H9 (cell line): ENCODE data around the gene FBXL5. TPM values are rescaled to one million over a fixed set of nuclear protein-coding genes. Genes with fewer than 3 reads are reported as not detected.

Experiments used
- DNase-seq: peaks from one replicate; pipeline ENCODE4 v3.0.0-alpha.2; 2017
- H2AFZ ChIP-seq: one replicate; pipeline ENCODE4 v1.6.1; 2013; ENCODE audit warnings: mild to moderate bottlenecking, low read length, control low read depth, moderate library complexity
- H2AK5ac ChIP-seq: 2 replicates; pipeline ENCODE4 v1.6.1; 2013; ENCODE audit warnings: low read length, control low read depth, mixed read lengths; ENCODE audit not compliant: insufficient read length
- H2BK120ac ChIP-seq: one replicate; pipeline ENCODE4 v1.6.1; 2013; ENCODE audit warnings: low read depth, mild to moderate bottlenecking, low read length, control low read depth, inconsistent platforms; ENCODE audit not compliant: poor library complexity, severe bottlenecking
- H2BK12ac ChIP-seq: 2 replicates; pipeline ENCODE4 v1.6.1; 2013; ENCODE audit warnings: low read length, control low read depth, mixed read lengths, low read depth; ENCODE audit not compliant: insufficient read length
- H2BK15ac ChIP-seq: 2 replicates; pipeline ENCODE4 v1.6.1; 2013; ENCODE audit warnings: low read depth, low read length, control low read depth
- H2BK20ac ChIP-seq: one replicate; pipeline ENCODE4 v1.6.1; 2013; ENCODE audit warnings: low read depth, mild to moderate bottlenecking, low read length, control low read depth, inconsistent platforms; ENCODE audit not compliant: poor library complexity, severe bottlenecking
- H2BK5ac ChIP-seq: 2 replicates; pipeline ENCODE4 v1.6.1; 2013; ENCODE audit warnings: low read length, control low read depth, mixed read lengths; ENCODE audit not compliant: insufficient read length
- H3K14ac ChIP-seq: 2 replicates; pipeline ENCODE4 v1.6.1; 2013; ENCODE audit warnings: low read length, control low read depth; ENCODE audit not compliant: insufficient read depth
- H3K18ac ChIP-seq: 2 replicates; pipeline ENCODE4 v1.6.1; 2013; ENCODE audit warnings: low read depth, mild to moderate bottlenecking, mixed read lengths, low read length, control low read depth; ENCODE audit not compliant: insufficient read length
- H3K23ac ChIP-seq: 2 replicates; pipeline ENCODE4 v1.6.1; 2013; ENCODE audit warnings: low read length, control low read depth, mixed read lengths, low read depth; ENCODE audit not compliant: insufficient read length
- H3K23me2 ChIP-seq: 2 replicates; pipeline ENCODE4 v1.6.1; 2013; ENCODE audit warnings: low read depth, mild to moderate bottlenecking, mixed read lengths, low read length, control low read depth; ENCODE audit not compliant: insufficient read length, poor library complexity, severe bottlenecking
- H3K27ac ChIP-seq: 2 replicates; pipeline ENCODE4 v1.5.1; 2013; ENCODE audit warnings: low read length, control low read depth, mixed read lengths, low read depth; ENCODE audit not compliant: insufficient read length
- H3K27me3 ChIP-seq: 2 replicates; pipeline ENCODE4 v1.6.1; 2013; ENCODE audit warnings: low read length, control low read depth, inconsistent platforms; ENCODE audit not compliant: insufficient read depth
- H3K4ac ChIP-seq: 2 replicates; pipeline ENCODE4 v1.6.1; 2013; ENCODE audit warnings: low read depth, mild to moderate bottlenecking, control low read depth, inconsistent platforms, low read length, moderate library complexity
- H3K4me1 ChIP-seq: 2 replicates; pipeline ENCODE4 v1.6.1; 2013; ENCODE audit warnings: low read length, control low read depth, inconsistent platforms; ENCODE audit not compliant: insufficient read depth
- H3K4me2 ChIP-seq: 2 replicates; pipeline ENCODE4 v1.6.1; 2013; ENCODE audit warnings: low read length, control low read depth, mixed read lengths; ENCODE audit not compliant: insufficient read length, insufficient read depth
- H3K56ac ChIP-seq: 2 replicates; pipeline ENCODE4 v1.6.1; 2013; ENCODE audit warnings: low read depth, mild to moderate bottlenecking, mixed read lengths, low read length, control low read depth; ENCODE audit not compliant: insufficient read length
- H3K79me1 ChIP-seq: 2 replicates; pipeline ENCODE4 v1.6.1; 2013; ENCODE audit warnings: low read depth, mild to moderate bottlenecking, moderate library complexity, low read length, control low read depth, inconsistent platforms; ENCODE audit not compliant: insufficient read depth, poor library complexity, severe bottlenecking
- H3K79me2 ChIP-seq: 2 replicates; pipeline ENCODE4 v1.6.1; 2013; ENCODE audit warnings: low read length, control low read depth, inconsistent platforms; ENCODE audit not compliant: insufficient read depth
- H3K9ac ChIP-seq: 2 replicates; pipeline ENCODE4 v1.6.1; 2013; ENCODE audit warnings: low read length, control low read depth, mixed read lengths; ENCODE audit not compliant: insufficient read length; ENCODE audit errors: extremely low read depth
- H3K9me3 ChIP-seq: one replicate; pipeline ENCODE4 v1.6.1; 2013; ENCODE audit warnings: low read depth, low read length, inconsistent platforms; ENCODE audit not compliant: control insufficient read depth
- H3T11ph ChIP-seq: one replicate; pipeline ENCODE4 v1.6.1; 2013; ENCODE audit warnings: mild to moderate bottlenecking, low read length, control low read depth, inconsistent platforms
- H4K20me1 ChIP-seq: one replicate; pipeline ENCODE4 v1.6.1; 2013; ENCODE audit not compliant: control insufficient read depth, insufficient read length, insufficient read depth
- H4K5ac ChIP-seq: 2 replicates; pipeline ENCODE4 v1.6.1; 2013; ENCODE audit warnings: low read depth, mild to moderate bottlenecking, mixed read lengths, low read length, control low read depth; ENCODE audit not compliant: insufficient read length
- H4K8ac ChIP-seq: replicated peaks from 2 replicates; pipeline ENCODE4 v1.6.1; 2013; ENCODE audit warnings: low read length, control low read depth, mixed read lengths, low read depth; ENCODE audit not compliant: insufficient read length
- H4K91ac ChIP-seq: 2 replicates; pipeline ENCODE4 v1.6.1; 2013; ENCODE audit warnings: low read depth, mild to moderate bottlenecking, moderate library complexity, mixed read lengths, low read length, control low read depth; ENCODE audit not compliant: insufficient read length
- H3K27ac Mint-ChIP-seq, 3 experiments: 2 replicates in 2 of 3; 3 replicates in 1 of 3; pipeline ENCODE4 v1.8.0; 2020 to 2021; ENCODE audit warnings: mixed read lengths in 3 of 3, mild to moderate bottlenecking in 1 of 3, moderate library complexity in 1 of 3
- H3K27me3 Mint-ChIP-seq: 2 replicates; pipeline ENCODE4 v1.8.0; 2021; ENCODE audit warnings: low read depth, mild to moderate bottlenecking, moderate library complexity, mixed read lengths
- H3K36me3 Mint-ChIP-seq, 3 experiments: 2 replicates in 2 of 3; 3 replicates in 1 of 3; pipeline ENCODE4 v1.8.0; 2020 to 2021; ENCODE audit warnings: low read depth in 3 of 3, mixed read lengths in 3 of 3; ENCODE audit not compliant: insufficient read depth in 1 of 3
- H3K4me1 Mint-ChIP-seq, 2 experiments: 2 replicates each; pipeline ENCODE4 v1.8.0; 2020; ENCODE audit warnings: mixed read lengths in 2 of 2
- H3K4me3 Mint-ChIP-seq, 2 experiments: 2 replicates in 1 of 2; 3 replicates in 1 of 2; pipeline ENCODE4 v1.8.0; 2020 to 2021; ENCODE audit warnings: mild to moderate bottlenecking in 2 of 2, mixed read lengths in 2 of 2, moderate library complexity in 1 of 2
- H3K9me3 Mint-ChIP-seq, 2 experiments: 2 replicates in 1 of 2; 3 replicates in 1 of 2; pipeline ENCODE4 v1.8.0; 2020; ENCODE audit warnings: mild to moderate bottlenecking in 2 of 2, mixed read lengths in 2 of 2, moderate library complexity in 1 of 2
- CTCF ChIP-seq: fragments of 200-600 bp; sonication (generic); conservative IDR thresholded peaks from 3 replicates; pipeline ENCODE4 v1.8.0; 2021; ENCODE audit warnings: antibody characterized with exemption, mild to moderate bottlenecking
- WGBS: extraction: QIAGEN DNeasy Blood & Tissue Kit; methylation state at CpG from one replicate; pipeline ENCODE4 v1.1.7; 2013; ENCODE audit warnings: missing lambda C conversion rate, low lambda C conversion rate, mixed read lengths; ENCODE audit not compliant: insufficient read length; ENCODE audit errors: extremely low coverage; 5-methylcytosine and 5-hydroxymethylcytosine counted together
- total RNA-seq: library from RNA; stranded (reverse); gene quantifications from 2 replicates; pipeline ENCODE4 v1.2.1, GENCODE V29; 2021

FBXL5 gene
- total RNA-seq, 1 experiment from 2014 or later: 57.6 TPM

- Histone ChIP-seq H3K4me2 (no peak overlapping the region), H2AK5ac (no peak overlapping the region), H2BK12ac (no peak overlapping the region), H3K23me2 (no peaks in the 10 kb centered on the region), H3K79me1 (no peaks in the 10 kb centered on the region), H3K27me3 (no peaks in the 10 kb centered on the region), H3K23ac (no peak overlapping the region), H3T11ph (no peak overlapping the region), H4K8ac (no peak overlapping the region), H3K9me3 (no peaks in the 10 kb centered on the region), H3K18ac (no peak overlapping the region), H2AFZ (no peak overlapping the region), H3K56ac (no peak overlapping the region), H4K5ac (no peak overlapping the region), H2BK120ac (no peak overlapping the region), H3K27ac (no peak overlapping the region), H3K14ac (no peak overlapping the region), H2BK15ac (no peak overlapping the region), H3K4ac (no peak overlapping the region), H4K20me1 (no peaks in the 10 kb centered on the region), H3K9ac (no peak overlapping the region), H2BK20ac (no peak overlapping the region), H3K79me2 (no peaks in the 10 kb centered on the region), H3K4me1 (peaks cover 4% of the 10 kb centered on the region; the same call in 1 of the 2 replicates), H2BK5ac (no peak overlapping the region), H4K91ac (no peak overlapping the region)
- no peak for TF ChIP-seq CTCF
- H3K36me3 Mint-ChIP-seq: peaks cover 0 to 12% (median 3%) of the 10 kb centered on the region in 3 experiments; a peak in 5 of 7 replicates
- no peak overlapping the region for H3K27ac Mint-ChIP-seq
- no peak for DNase-seq
- no peaks in the 10 kb centered on the region for H3K9me3 Mint-ChIP-seq
- H3K4me3 Mint-ChIP-seq: no peak overlapping the region
- no CpG with 5 or more reads among the region's 2 CpGs for WGBS
- H3K27me3 Mint-ChIP-seq: no peaks in the 10 kb centered on the region
- H3K4me1 Mint-ChIP-seq: peaks cover 8 to 13% of the 10 kb centered on the region in 2 experiments; a peak in 3 of 4 replicates
Measured at GRCh38 chr4:15558561-15558960, 96.6 kb downstream of the FBXL5 start.
